GM21619 (cell line): ENCODE data around the gene DLX2.
"Not testable (repeated sequence)": the region's sequence is repeated elsewhere in the genome, so short reads cannot be mapped to it uniquely, and the experiment has no call there.

Experiments
- ATAC-seq: cut with Tn5 transposase; IDR thresholded peaks from one replicate; pipeline ENCODE4 v1.9.1; 2021; ENCODE audit not compliant: unreplicated experiment

DLX2 gene

DNA sequence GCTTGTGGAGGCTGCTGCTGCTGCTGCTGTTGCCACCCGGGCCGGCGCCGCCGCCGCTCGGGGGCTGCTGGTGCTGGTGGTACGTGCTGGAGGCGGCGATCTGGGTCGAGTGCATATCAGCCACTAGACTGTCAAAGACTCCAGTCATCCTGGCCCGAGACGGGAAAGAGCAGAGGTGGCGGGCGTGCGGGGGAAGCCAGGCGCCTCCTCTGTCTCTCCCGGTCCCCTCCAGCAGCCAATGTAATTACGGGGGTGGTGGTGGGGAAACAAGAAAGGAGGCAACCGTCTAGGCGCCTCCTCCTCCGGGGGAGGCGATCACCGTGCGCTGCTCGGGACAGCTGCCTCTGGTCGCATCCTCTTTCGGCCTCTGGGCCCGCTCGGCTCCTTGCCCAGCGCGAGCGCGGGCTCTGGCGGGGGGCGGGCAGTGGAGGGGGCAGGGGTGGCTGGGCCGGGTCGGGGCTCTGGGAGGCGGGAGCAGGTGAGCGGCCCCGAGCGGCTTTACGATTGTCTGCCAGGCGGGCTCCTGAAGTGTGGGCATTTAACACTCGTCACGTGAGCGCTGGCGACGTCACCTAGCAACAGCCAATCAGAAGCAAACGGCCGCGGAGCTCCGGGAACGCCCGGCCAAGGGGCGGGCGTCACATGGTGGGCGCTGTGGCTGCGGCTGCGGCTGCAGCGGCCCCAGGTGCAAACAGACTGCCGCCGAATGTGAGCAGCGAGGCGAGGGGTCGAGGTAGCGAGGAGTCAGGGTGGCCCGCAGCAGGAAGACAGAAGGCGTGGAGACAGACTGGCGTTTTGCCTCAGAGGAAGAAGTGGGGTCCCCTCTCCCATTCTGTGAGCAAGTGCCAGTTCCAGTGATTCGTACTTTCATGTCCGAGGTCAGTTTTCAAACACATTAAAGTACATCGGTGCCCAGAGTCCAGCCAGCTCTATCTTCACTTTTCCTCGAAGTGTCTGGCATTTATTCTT lies at the start of gene DLX2:
DLX2 (minus strand) TSS at position 510 of the 969 bp plus-strand sequence; CDS start at position 148, 362 bp downstream.
- peak; percentile 67 for ATAC-seq

DNA sequence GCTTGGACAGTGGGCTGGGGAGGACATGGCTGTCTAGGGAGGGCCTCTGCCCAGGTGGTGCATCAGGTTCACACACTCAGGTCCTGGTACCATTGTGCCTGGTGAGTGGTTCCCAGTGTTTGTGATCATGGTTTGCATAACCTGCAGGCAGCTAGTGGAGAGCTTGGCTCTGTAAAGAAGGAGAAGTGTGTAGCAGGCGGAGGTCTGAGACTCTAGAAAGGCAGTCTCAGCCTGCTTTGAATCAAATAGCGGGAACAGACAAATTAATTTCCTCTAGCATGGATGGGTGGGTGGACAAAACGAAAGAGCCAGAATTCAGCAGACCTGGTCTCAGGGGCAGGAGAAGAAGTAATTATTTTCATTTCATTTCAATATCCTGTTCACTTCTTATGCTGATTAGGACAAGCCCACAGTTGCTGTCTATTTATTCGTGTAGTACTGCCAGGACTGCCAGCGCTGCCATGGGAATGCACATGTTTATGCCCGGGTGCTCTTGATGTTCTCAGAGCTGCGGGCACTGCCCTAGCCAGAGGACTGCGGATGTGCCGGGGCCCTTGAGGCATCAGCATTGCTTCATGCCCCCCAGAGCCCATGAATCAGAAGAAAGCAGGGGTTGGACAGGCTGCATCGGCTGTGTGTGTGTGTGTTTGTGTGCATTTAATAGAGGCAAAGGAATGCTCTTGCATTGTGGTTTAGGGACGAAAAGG lies 45.4 kb upstream of the DLX2 start:
- ATAC-seq: no peak

DNA sequence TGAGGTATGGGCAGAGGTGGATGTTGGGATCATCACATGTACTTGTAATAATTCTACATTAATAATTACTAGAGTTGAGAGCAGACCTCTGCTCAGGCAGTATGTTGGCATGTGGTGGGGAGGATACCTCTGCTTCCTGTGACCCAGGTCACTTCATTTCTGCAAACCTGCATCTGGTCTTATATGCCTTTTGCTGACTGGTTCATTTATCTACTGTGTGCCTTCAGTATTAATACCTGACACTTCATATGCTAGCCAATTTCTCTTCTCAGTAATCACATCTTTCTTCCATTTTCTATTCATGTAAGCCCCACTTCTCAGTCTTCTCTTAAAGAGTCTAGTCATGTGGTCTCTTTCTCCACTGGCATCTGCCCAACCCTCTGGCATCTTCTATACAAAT lies 41.1 kb upstream of the DLX2 start:
- ATAC-seq: no peak

DNA sequence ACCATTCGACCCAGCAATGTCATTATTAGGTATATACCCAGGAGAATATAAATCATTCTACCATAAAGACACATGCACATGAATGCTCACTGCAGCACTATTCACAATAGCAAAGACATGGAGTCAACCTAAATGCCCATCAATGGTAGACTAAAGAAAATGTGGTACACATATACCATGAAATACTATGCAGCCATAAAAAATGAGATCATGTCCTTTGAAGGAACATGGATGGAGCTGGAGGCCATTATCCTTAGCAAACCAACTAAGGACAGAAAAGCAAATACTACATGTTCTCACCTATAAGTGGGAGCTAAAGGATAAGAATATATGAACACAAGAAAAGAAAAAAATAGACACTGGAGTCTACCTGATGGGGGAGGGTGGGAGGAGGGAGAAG lies 36.0 kb upstream of the DLX2 start:
- not testable (repeated sequence) for ATAC-seq

DNA sequence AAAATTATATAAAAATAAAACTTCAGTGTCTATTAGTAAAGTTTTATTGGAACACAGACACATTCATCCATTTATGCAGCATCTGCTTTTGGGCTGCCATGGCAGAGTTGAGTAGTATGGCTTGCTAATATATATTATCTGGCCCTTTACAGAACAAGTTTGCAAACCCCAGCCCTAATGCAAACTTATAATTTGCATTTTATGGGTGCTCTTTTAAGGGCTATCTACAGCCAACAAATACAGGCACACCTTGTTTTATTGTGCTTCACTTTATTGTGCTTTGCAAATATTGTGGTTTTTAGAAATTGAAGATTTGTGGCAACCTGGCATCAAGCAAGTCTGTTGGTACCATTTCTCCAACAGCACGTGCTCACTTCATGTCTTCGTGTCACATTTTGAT lies 35.2 kb upstream of the DLX2 start:
- no peak for ATAC-seq

DNA sequence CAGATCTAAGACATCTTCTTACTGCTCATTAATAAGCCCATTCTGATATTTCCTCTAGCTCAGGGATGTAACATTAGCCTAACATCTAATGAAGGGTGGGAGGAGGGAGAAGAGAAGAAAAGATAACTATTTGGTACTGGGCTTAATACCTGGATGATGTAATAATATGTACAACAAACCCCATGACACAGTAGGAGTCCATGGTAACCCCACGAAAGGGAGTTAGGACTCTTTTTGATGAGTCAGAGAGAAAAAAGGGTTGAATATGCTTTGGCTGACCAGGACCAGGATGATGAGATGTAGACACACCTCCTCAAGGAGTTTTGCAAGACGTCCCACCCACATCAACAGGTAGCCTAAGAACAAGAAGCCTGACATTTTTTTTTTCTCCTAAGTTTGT lies 34.4 kb upstream of the DLX2 start:
- no peak for ATAC-seq

DNA sequence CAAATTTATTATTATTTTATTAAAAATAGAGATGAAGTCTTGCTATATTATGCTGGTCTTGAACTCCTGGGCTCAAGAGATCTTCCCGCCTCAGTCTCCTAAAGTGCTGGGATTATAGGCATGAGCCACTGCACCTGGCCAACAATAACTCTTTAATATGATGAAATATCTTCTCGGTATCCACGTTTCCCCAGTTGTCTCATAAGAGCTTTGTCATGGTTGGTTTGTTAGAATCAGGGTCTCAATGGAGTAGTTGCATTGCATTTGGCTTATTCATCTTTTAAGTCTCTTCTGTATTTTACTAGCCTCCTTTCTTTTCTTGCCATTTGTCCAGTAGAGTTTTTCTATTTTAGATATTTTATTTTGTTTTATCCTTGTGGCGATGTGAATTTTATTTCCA lies 32.7 kb upstream of the DLX2 start:
- ATAC-seq: no peak

DNA sequence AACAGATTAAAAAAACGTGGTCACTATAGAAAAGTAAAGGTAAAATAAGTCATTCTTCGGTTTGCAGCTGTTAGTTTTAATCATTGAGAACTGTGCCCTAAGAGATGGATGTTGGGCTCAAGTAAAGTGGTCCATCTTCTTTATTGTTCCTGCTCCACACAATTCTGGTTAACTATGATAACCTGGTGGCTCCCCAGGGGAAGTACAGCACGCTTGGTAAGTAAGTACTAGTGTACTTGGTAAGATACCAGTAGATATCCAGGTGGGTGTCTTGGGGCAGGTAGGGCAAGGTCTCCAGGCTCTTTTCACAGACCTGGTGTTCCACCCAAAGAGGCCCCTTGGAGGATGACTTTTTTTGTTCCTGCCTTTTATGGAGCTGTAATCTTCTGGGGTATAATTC lies 31.6 kb upstream of the DLX2 start:
- no peak for ATAC-seq

DNA sequence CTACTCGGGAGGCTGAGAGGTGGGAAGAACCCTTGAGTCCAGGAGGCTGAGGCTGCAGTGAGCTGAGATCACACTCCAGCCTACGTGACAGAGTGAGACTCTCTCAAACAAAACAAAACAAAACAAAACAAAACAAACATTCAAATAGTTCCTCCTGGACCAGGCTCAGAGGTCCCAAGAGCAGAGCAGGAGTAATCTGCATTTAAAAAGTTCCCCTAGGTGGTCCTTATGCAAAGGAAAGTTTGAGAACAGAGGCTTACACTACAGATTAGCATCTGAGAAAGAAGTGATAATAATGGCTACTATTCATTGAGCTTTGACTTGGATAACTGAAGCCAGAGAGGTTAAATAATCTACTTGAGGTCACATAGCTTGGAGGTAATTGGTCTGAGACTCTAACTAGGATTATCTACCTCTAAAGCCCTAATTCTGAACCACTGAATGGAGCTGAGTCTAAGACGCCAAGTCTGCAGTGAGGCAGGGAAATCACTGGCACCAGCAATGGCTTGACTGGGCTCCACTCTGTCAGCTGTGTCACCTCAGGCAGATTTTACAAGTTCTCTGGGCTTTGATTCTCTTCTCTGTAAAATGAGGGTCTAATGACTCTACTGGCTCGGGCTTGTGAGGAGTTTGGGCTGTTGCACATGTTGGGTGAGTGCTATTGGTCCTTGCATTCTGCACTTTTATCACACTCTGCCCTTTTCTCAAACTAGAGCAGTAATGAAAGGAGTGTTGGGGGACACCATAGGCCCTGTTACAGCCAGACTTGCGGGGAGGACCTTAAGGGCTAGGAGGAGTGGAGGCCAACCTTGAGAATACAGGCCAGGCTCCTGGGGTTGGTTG lies 29.2 kb upstream of the DLX2 start:
- ATAC-seq: no peak

DNA sequence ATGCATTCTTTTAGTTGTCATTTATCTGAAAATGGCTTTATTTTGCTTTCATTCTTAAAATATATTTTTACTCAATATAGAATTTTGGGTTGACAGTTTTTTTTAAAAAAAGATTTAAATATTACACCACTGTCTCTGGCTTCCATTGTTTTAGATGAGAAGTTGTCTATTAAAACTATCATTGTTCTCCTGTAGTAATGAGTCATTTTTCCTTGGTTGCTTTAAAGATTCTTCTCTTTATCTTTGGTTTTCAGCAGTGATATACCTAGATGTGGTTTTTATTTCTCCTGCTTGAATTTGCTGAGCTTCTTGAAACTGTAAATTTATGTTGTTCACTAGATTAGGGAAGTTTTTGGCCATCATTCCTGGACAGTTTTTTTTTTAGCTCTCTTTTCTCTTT lies 26.7 kb upstream of the DLX2 start:
- no peak for ATAC-seq

DNA sequence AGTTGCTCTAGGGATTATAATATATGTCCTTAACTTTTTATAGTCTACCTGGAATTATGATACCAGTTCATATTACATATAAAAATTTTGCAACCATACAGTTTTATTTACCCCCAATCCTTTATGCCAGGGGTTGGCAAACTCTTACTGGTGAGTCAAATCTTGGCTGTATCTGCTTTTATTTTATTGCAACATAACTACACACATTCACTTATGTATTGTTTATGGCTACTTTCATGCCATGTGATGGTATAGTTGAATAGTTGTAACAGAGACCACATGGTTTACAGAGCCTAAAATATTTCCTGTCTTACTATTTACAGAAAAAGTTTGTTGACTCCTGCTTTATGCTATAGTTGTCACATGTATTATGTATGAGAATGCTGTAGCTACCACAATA lies 25.8 kb upstream of the DLX2 start:
- no peak for ATAC-seq

DNA sequence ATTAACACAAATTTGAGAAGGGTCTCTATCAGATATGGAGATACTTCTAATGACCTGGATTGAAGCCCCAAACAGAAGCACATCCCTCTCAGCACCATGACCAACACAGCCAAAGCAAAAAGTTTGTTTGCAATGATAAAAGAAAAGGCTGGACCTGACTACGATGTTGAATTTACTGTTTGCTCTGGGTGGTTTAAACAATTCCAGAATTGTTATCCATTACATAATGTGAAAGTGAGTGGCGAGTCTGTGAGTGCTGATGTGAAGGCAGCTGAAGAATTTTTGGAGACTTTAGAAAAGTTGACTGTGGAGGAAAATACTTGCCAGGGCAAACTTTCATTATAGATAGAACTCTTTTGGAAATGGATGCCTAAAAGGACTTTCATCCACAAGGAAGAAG lies 17.4 kb upstream of the DLX2 start:
- no peak for ATAC-seq

DNA sequence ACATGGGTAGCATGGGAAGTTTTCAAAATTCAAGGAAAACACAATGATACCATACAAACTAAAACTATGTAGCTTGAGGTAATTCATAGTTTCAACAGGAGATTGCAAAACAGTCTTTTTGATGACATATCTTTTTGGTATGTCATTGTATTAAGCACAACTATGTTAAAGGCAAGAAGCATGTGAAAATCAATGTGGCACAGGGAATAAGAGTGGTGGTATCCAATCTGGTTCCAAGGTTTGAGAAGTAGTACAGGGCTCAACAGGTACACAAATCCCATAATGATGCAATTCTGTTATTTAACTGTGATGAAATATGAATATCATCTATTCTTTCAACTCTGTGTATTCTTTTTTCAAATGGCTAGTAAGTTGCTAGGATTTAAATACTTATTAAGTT lies 16.4 kb upstream of the DLX2 start:
- no peak for ATAC-seq

DNA sequence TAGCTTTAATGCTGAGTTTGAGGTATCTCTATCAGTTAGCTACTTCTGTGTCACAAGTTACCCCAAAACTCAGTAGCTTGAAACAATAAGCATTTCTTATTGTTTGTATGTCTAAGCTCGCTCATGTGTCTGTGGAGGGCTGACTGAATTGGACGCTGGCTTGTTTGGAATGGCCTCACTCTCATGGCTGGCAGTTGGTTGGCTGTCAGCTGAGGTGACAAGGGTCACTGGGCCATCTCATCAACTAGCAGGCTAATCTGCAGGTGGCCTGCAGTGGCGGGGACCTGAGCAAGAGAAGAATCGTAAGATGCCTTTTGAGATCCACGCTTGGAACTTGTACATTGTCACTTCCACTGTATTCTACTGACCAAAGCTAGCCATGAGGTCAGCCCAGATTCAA lies 13.4 kb upstream of the DLX2 start:
- no peak for ATAC-seq

DNA sequence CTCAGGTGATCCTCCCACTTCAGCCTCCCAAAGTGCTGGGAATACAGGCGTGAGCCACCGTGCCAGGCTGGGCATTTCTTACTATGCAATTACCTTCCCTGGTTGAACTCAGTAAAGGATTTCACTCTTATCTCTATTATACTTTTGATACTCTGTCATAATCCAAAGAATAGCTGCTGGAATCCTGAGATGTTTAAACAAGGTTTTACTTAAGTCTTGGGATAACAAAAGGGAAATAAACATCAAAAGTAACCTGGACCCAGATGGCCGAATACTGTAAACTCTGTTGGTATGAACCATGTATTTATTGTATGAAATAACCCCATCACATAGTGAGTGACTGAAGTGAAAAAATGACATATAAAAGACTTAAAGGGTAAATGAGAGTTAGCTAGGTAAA lies 11.9 kb upstream of the DLX2 start:
- no peak for ATAC-seq

DNA sequence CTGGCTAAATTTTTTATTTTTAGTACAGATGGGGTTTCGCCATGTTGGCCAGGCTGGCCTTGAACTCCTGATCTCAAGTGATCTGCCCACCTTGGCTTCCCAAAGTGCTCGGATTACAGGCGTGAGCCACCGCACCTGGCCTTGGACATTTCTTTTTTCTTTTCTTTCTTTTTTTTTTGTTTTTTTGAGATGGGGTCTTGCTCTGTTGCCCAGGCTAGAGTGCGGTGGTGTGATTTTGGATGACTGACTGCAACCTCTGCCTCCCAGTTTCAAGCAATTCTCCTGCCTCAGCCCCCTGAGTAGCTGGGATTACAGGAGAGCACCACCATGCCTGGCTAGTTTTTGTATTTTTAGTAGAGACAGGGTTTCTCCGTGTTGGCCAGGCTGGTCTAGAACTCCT lies 11.5 kb upstream of the DLX2 start:
- ATAC-seq: not testable (repeated sequence)

DNA sequence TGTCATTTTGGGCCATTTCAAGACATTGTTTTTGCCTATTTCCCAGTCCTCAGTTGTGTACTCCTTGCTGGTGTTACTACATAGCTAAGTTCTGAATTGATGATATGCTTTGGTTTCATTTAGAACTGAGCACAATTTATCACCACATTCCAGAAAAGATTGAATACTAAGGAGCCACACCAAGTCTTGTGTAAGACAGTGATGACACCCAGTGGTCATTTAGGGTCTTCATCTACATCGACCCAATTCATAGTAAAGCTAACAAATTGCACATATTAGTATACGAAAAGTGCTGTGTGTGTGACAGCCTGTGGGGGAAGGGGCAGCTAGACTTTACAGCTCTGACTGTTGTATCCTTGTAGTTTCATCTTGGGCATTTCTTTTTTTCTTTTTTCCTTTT lies 10.9 kb upstream of the DLX2 start:
- ATAC-seq: no peak

DNA sequence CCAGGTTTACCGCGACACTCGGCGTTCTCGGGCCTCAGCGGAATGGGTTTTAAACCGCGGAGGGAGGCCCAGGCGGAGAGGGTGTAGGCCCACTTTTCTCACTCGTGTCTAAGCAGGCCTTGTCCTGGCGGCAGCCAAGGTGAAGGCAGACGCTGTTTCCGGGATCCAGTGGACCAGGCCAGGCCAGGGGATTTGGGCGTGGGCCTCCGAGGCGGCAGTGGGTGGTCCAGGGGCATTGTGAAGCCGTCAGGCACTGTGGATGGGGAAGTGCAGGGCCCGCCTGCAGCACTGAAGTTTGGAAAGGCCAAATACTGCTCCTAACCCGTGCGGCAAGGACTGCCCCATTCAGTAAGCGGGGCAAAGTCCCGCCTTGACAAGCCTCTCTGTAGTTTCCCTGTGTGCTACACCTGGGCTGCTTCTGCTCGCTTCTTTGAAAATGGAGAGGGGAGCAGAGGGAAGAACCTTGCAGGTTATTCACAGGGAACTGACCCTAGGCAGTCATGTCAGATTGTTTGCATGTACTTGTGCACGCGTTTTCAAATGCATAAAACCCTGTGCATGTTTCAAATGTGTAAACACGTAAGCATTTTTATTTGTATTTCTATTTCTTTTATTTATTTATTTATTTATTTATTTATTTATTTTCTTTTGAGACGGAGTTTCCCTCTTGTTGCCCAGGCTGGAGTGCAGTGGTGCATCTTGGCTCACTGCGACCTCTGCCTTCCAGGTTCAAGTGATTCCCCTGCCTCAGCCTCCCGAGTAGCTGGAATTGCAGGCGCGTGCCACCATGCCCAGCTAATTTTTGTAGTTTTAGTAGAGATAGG lies 7.5 kb upstream of the DLX2 start:
- ATAC-seq: no peak

DNA sequence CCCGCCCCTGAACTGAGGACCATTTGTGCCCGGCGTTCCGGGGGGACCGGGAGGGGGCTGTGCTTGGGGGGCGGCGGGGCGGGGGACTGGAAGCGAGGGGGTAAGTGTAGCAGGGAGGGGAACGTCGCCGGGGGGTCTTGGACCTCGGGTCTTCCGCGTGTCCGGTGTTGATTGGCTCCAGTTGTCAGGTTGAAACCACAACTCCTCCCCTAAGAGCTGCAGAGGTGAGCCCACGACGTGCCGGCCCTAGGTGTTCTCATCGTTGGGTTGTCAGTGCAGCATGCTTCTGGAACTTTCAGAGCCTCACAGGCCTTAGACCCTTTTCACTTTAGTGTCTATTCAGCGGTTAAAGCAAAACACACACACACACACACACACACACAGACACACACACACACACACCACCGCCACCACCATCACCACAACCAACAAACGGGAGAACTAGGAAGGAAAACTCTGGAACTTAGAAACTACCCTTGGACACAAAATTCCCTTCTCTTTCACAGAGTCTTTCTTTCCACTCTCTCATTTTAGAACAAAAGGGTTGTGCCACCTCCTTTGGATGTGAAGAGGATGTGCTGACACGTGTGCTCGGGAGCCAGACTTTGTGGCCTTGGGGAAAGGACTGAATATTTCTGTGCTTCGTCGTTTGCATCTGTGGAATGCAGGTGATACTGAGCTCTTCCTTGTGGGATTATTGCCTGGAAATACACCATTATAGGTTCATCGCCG lies 6.7 kb upstream of the DLX2 start:
- no peak for ATAC-seq

DNA sequence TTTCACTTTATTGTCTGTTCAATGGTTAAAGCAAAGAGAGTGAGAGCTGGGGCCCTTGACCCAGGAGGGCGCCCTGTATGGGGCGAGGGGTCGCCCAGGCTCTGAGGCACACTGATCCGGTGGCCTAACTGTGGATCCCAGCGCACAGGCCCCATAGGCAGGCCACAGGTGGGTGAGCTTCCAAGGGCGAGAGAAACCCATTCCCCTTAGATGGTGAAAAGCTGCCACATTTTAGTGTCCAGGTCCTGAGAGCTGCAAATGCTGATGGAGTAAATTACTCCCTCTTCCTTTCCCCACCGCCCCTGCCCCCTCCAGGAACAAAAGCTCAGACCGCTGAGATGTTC lies 5.9 kb upstream of the DLX2 start:
- no peak for ATAC-seq
